ENCODE measurements around the gene ADRA2C. TPM values are rescaled to one million over a fixed set of nuclear protein-coding genes. Genes with fewer than 3 reads are reported as not detected.

The ADRA2C gene
- total and polyA plus RNA-seq, 2 experiments from 2014 or later, result 3.0 to 16.6 TPM

DNA sequence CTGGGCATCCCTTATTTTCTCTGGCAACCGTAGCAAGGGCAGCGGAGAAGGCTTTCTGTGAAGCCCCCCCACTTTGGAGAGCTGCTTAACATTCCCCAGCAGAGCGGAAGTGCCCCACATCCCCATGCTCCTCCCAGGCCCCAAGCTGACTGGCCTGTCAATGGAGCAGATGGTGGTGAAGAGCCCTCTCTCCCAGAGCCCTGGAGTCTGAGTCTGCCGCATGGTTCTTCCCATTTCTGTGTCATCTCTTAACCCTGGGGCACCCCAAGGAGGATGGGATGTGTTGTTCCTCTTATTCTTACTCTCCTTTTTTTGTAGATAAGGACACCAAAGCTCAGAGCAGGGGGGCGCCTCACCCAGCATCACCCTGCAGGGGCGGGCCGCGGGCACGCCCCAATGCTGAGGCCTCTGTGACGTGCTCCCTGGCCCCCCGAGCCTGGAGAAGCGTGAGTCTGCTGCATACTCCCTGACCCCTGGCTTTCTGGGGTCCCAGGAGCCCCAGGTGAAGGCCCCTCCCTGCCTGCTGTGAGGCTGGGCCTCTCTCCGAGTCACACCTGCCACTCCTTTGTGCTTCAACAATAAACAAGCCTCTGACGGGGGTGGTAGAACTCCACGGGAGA, 35.9 kb downstream of the ADRA2C start:
- Mint-ChIP-seq H3K4me3 (no peak overlapping the region; the same call in 2 of the 3 replicates), H3K36me3 (ENCODE audit: low read depth) (no peaks in the 10 kb centered on the region; the same call in 2 of the 3 replicates), H3K27ac (no peak overlapping the region), H3K9me3 (peaks cover 2% of the 10 kb centered on the region; the same call in 1 of the 3 replicates), H3K4me1 (peaks cover 30% of the 10 kb centered on the region), H3K27me3 (ENCODE audit: insufficient read depth, low read depth, poor library complexity) (peaks cover 15% of the 10 kb centered on the region)
- H3K36me3 ChIP-seq (ENCODE audit: insufficient read depth), result no peaks in the 10 kb centered on the region
- H3K27me3 ChIP-seq (ENCODE audit: insufficient read depth), result no peaks in the 10 kb centered on the region
- no peak overlapping the region for H3K27ac ChIP-seq (ENCODE audit: low read depth)
- peaks cover 13% of the 10 kb centered on the region for H3K4me1 ChIP-seq (ENCODE audit: insufficient read depth)
- DNase-seq (ENCODE audit: low spot score), result no peak
- no peak overlapping the region for H3K4me3 ChIP-seq
- H3K79me2 ChIP-seq (replicated peaks; ENCODE audit: insufficient read depth), result no peaks in the 10 kb centered on the region
- no peak overlapping the region for H3K4me2 ChIP-seq
- ATAC-seq, result peak; percentile 34
- no peaks in the 10 kb centered on the region for H3F3A ChIP-seq (replicated peaks; ENCODE audit: low read depth)
- H2AFZ ChIP-seq, result 0 out of 2 replicates have a peak overlapping the region, but pooled peaks have one; percentile 66
- no peaks in the 10 kb centered on the region for H3K9me2 ChIP-seq (ENCODE audit: insufficient read depth)
- TF ChIP-seq ZNF114 (CRISPR knock-in tag; IDR thresholded peaks at IDR 0.05), result no peak
- TF ChIP-seq, protein P1, sequence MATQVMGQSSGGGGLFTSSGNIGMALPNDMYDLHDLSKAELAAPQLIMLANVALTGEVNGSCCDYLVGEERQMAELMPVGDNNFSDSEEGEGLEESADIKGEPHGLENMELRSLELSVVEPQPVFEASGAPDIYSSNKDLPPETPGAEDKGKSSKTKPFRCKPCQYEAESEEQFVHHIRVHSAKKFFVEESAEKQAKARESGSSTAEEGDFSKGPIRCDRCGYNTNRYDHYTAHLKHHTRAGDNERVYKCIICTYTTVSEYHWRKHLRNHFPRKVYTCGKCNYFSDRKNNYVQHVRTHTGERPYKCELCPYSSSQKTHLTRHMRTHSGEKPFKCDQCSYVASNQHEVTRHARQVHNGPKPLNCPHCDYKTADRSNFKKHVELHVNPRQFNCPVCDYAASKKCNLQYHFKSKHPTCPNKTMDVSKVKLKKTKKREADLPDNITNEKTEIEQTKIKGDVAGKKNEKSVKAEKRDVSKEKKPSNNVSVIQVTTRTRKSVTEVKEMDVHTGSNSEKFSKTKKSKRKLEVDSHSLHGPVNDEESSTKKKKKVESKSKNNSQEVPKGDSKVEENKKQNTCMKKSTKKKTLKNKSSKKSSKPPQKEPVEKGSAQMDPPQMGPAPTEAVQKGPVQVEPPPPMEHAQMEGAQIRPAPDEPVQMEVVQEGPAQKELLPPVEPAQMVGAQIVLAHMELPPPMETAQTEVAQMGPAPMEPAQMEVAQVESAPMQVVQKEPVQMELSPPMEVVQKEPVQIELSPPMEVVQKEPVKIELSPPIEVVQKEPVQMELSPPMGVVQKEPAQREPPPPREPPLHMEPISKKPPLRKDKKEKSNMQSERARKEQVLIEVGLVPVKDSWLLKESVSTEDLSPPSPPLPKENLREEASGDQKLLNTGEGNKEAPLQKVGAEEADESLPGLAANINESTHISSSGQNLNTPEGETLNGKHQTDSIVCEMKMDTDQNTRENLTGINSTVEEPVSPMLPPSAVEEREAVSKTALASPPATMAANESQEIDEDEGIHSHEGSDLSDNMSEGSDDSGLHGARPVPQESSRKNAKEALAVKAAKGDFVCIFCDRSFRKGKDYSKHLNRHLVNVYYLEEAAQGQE (IDR thresholded peaks at IDR 0.05; ENCODE audit: unreplicated experiment), result no peak
- TF ChIP-seq, protein P2, sequence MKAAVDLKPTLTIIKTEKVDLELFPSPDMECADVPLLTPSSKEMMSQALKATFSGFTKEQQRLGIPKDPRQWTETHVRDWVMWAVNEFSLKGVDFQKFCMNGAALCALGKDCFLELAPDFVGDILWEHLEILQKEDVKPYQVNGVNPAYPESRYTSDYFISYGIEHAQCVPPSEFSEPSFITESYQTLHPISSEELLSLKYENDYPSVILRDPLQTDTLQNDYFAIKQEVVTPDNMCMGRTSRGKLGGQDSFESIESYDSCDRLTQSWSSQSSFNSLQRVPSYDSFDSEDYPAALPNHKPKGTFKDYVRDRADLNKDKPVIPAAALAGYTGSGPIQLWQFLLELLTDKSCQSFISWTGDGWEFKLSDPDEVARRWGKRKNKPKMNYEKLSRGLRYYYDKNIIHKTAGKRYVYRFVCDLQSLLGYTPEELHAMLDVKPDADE (IDR thresholded peaks at IDR 0.05), result no peak
- no peaks in the 10 kb centered on the region for H4K20me1 ChIP-seq (replicated peaks; ENCODE audit: insufficient read depth)

DNA sequence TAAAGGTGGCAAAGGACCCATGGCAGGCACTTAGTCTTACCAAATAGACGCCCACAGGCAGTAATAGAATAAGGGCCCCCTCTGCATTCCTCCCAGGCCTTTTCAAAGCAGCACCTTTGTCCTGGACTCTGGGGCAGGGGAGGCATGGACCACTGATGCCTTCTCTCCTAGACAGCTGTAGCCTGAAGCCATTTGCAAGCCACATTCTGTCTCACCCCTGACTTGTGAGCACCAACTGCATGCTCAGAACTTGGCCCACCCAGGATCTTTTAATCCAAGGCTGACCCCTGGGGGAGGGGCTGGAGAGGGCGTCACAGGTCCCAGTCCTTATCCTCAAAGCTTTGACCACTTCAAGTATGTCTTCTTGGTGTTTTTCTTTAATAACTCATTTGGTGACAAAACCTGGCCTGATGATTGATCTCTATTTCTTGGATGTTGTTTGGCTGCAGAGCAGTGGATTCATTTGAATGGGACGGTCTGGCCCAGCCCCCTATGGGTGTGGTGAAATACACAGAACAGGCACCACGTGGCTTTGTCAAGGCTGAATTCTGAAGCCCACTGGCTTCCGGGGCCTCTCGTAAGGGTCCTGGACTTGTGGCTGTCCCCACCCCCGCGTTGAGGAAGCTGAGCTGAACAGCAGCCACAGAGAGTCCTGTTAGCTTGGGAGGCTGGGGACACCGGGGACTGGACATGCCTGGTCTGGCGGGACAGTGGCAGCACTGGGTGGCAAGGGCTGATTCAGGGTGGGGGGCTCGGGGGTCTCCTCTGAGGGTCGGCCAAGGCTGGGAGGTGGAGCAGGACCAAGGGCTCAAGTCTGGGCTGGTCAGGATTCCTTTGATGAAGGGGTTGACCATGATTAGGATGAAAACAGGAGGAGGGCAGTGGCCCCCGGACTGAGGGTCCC, 36.6 kb downstream of the ADRA2C start:
- Histone ChIP-seq H4K20me1 (replicated peaks; ENCODE audit: insufficient read depth) (no peaks in the 10 kb centered on the region), H3K4me1 (ENCODE audit: insufficient read depth) (peaks cover 20% of the 10 kb centered on the region), H3F3A (replicated peaks; ENCODE audit: low read depth) (no peaks in the 10 kb centered on the region), H3K4me2 (no peak overlapping the region), H3K9me2 (ENCODE audit: insufficient read depth) (no peaks in the 10 kb centered on the region), H2AFZ (peak overlapping the region; percentile 66; the same call in 1 of the 2 replicates), H3K4me3 (no peak overlapping the region), H3K79me2 (replicated peaks; ENCODE audit: insufficient read depth) (no peaks in the 10 kb centered on the region), H3K27me3 (ENCODE audit: insufficient read depth) (no peaks in the 10 kb centered on the region), H3K27ac (ENCODE audit: low read depth) (no peak overlapping the region), H3K36me3 (ENCODE audit: insufficient read depth) (no peaks in the 10 kb centered on the region)
- Mint-ChIP-seq H3K4me3 (no peak overlapping the region), H3K4me1 (peaks cover 36% of the 10 kb centered on the region), H3K36me3 (ENCODE audit: low read depth) (no peaks in the 10 kb centered on the region; the same call in 2 of the 3 replicates), H3K27ac (no peak overlapping the region), H3K27me3 (ENCODE audit: insufficient read depth, low read depth, poor library complexity) (peaks cover 16% of the 10 kb centered on the region), H3K9me3 (no peaks in the 10 kb centered on the region)
- ATAC-seq (peak; percentile 16), DNase-seq (ENCODE audit: low spot score) (no peak)
- TF ChIP-seq, protein P3, sequence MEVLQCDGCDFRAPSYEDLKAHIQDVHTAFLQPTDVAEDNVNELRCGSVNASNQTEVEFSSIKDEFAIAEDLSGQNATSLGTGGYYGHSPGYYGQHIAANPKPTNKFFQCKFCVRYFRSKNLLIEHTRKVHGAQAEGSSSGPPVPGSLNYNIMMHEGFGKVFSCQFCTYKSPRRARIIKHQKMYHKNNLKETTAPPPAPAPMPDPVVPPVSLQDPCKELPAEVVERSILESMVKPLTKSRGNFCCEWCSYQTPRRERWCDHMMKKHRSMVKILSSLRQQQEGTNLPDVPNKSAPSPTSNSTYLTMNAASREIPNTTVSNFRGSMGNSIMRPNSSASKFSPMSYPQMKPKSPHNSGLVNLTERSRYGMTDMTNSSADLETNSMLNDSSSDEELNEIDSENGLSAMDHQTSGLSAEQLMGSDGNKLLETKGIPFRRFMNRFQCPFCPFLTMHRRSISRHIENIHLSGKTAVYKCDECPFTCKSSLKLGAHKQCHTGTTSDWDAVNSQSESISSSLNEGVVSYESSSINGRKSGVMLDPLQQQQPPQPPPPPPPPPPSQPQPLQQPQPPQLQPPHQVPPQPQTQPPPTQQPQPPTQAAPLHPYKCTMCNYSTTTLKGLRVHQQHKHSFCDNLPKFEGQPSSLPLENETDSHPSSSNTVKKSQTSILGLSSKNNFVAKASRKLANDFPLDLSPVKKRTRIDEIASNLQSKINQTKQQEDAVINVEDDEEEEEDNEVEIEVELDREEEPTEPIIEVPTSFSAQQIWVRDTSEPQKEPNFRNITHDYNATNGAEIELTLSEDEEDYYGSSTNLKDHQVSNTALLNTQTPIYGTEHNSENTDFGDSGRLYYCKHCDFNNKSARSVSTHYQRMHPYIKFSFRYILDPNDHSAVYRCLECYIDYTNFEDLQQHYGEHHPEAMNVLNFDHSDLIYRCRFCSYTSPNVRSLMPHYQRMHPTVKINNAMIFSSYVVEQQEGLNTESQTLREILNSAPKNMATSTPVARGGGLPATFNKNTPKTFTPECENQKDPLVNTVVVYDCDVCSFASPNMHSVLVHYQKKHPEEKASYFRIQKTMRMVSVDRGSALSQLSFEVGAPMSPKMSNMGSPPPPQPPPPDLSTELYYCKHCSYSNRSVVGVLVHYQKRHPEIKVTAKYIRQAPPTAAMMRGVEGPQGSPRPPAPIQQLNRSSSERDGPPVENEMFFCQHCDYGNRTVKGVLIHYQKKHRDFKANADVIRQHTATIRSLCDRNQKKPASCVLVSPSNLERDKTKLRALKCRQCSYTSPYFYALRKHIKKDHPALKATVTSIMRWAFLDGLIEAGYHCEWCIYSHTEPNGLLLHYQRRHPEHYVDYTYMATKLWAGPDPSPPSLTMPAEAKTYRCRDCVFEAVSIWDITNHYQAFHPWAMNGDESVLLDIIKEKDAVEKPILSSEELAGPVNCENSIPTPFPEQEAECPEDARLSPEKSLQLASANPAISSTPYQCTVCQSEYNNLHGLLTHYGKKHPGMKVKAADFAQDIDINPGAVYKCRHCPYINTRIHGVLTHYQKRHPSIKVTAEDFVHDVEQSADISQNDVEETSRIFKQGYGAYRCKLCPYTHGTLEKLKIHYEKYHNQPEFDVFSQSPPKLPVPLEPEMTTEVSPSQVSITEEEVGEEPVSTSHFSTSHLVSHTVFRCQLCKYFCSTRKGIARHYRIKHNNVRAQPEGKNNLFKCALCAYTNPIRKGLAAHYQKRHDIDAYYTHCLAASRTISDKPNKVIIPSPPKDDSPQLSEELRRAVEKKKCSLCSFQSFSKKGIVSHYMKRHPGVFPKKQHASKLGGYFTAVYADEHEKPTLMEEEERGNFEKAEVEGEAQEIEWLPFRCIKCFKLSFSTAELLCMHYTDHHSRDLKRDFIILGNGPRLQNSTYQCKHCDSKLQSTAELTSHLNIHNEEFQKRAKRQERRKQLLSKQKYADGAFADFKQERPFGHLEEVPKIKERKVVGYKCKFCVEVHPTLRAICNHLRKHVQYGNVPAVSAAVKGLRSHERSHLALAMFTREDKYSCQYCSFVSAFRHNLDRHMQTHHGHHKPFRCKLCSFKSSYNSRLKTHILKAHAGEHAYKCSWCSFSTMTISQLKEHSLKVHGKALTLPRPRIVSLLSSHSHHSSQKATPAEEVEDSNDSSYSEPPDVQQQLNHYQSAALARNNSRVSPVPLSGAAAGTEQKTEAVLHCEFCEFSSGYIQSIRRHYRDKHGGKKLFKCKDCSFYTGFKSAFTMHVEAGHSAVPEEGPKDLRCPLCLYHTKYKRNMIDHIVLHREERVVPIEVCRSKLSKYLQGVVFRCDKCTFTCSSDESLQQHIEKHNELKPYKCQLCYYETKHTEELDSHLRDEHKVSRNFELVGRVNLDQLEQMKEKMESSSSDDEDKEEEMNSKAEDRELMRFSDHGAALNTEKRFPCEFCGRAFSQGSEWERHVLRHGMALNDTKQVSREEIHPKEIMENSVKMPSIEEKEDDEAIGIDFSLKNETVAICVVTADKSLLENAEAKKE (CRISPR knock-in tag; IDR thresholded peaks at IDR 0.05), result no peak
- TF ChIP-seq EZH2phosphoT487 (IDR thresholded peaks at IDR 0.05; ENCODE audit: unreplicated experiment) (no peak), POLR2AphosphoS5 (IDR thresholded peaks at IDR 0.05; ENCODE audit: low read depth) (no peak), ZNF114 (CRISPR knock-in tag; IDR thresholded peaks at IDR 0.05) (no peak), JUNB (IDR thresholded peaks at IDR 0.05; ENCODE audit: unreplicated experiment) (no peak), CREB1 (CRISPR knock-in tag; IDR thresholded peaks at IDR 0.05; ENCODE audit: low read depth) (no peak)

Measured in GM23338 (cell line).